Memory B cell (primary cell): Measurements from ENCODE around the gene SLX9.

Source experiments
- ATAC-seq: fragments of 150-1000 bp; cut with Tn5 transposase; 2 replicates; pipeline ENCODE4 v1.10.0; 2021; ENCODE audit warnings: low read depth, mild to moderate bottlenecking, moderate library complexity
- DNase-seq, 2 donors: peaks; one replicate each; pipeline ENCODE4 v3.0.0; 2022; ENCODE audit warnings: low spot score in 2 of 2
- H3K27ac Mint-ChIP-seq: one replicate; pipeline ENCODE4 v1.8.0; 2022; ENCODE audit warnings: mild to moderate bottlenecking, moderate library complexity, mixed read lengths
- H3K27me3 Mint-ChIP-seq: one replicate; pipeline ENCODE4 v1.8.0; 2022; ENCODE audit warnings: mixed read lengths
- H3K36me3 Mint-ChIP-seq: one replicate; pipeline ENCODE4 v1.8.0; 2022; ENCODE audit warnings: mild to moderate bottlenecking, mixed read lengths
- H3K4me1 Mint-ChIP-seq: one replicate; pipeline ENCODE4 v1.8.0; 2022; ENCODE audit warnings: mixed read lengths
- H3K4me3 Mint-ChIP-seq: one replicate; pipeline ENCODE4 v1.8.0; 2022; ENCODE audit warnings: mild to moderate bottlenecking, moderate library complexity, mixed read lengths
- H3K9me3 Mint-ChIP-seq: one replicate; pipeline ENCODE4 v1.8.0; 2022; ENCODE audit warnings: mixed read lengths

Gene SLX9

GRCh38 chr21:44898011-44898488, 41.8 kb upstream of the SLX9 start:
- no peaks in the 10 kb centered on the region for H3K9me3 Mint-ChIP-seq
- ATAC-seq = no peak
- H3K36me3 Mint-ChIP-seq = peaks cover 27% of the 10 kb centered on the region
- H3K27ac Mint-ChIP-seq = peak overlapping the region; percentile 35
- H3K27me3 Mint-ChIP-seq = no peaks in the 10 kb centered on the region
- peaks cover 11% of the 10 kb centered on the region for H3K4me1 Mint-ChIP-seq
- no peak for DNase-seq
- H3K4me3 Mint-ChIP-seq = no peak overlapping the region

- ATAC-seq = no peak
- no peak for DNase-seq
- Mint-ChIP-seq H3K9me3 (no peaks in the 10 kb centered on the region), H3K36me3 (peaks cover 26% of the 10 kb centered on the region), H3K27me3 (no peaks in the 10 kb centered on the region), H3K27ac (no peak overlapping the region), H3K4me1 (peaks cover 7% of the 10 kb centered on the region), H3K4me3 (no peak overlapping the region)
Measured at GRCh38 chr21:44898851-44899767, 40.7 kb upstream of the SLX9 start.

- ATAC-seq = no peak
Measured at GRCh38 chr21:44899768-44900558, 39.9 kb upstream of the SLX9 start.

GRCh38 chr21:44900559-44901251, 39.1 kb upstream of the SLX9 start:
- no peaks in the 10 kb centered on the region for H3K27me3 Mint-ChIP-seq
- no peak overlapping the region for H3K27ac Mint-ChIP-seq
- no peak overlapping the region for H3K4me3 Mint-ChIP-seq
- ATAC-seq = no peak
- DNase-seq = no peak
- peaks cover 32% of the 10 kb centered on the region for H3K36me3 Mint-ChIP-seq
- H3K4me1 Mint-ChIP-seq = peaks cover 16% of the 10 kb centered on the region
- H3K9me3 Mint-ChIP-seq = no peaks in the 10 kb centered on the region

More at GRCh38 chr21:44899768-44900558, 39.9 kb upstream of the SLX9 start:
- H3K4me1 Mint-ChIP-seq = peaks cover 14% of the 10 kb centered on the region
- H3K9me3 Mint-ChIP-seq = no peaks in the 10 kb centered on the region
- no peak overlapping the region for H3K27ac Mint-ChIP-seq
- H3K4me3 Mint-ChIP-seq = no peak overlapping the region
- H3K27me3 Mint-ChIP-seq = no peaks in the 10 kb centered on the region
- no peak for DNase-seq
- peaks cover 32% of the 10 kb centered on the region for H3K36me3 Mint-ChIP-seq

GRCh38 chr21:44901391-44902074, 38.3 kb upstream of the SLX9 start:
- Mint-ChIP-seq H3K36me3 (peaks cover 36% of the 10 kb centered on the region), H3K9me3 (no peaks in the 10 kb centered on the region), H3K27me3 (no peaks in the 10 kb centered on the region), H3K4me1 (peaks cover 16% of the 10 kb centered on the region), H3K27ac (no peak overlapping the region), H3K4me3 (no peak overlapping the region)
- DNase-seq (no peak), ATAC-seq (no peak)

- no peaks in the 10 kb centered on the region for H3K9me3 Mint-ChIP-seq
- ATAC-seq (no peak), DNase-seq (no peak)
- H3K4me3 Mint-ChIP-seq = no peak overlapping the region
- peaks cover 34% of the 10 kb centered on the region for H3K36me3 Mint-ChIP-seq
- H3K27me3 Mint-ChIP-seq = no peaks in the 10 kb centered on the region
- H3K4me1 Mint-ChIP-seq = peaks cover 17% of the 10 kb centered on the region
- no peak overlapping the region for H3K27ac Mint-ChIP-seq
Measured at GRCh38 chr21:44902268-44903049, 37.4 kb upstream of the SLX9 start.

- Mint-ChIP-seq H3K27me3 (no peaks in the 10 kb centered on the region), H3K27ac (no peak overlapping the region), H3K4me3 (no peak overlapping the region), H3K36me3 (peaks cover 34% of the 10 kb centered on the region), H3K9me3 (no peaks in the 10 kb centered on the region), H3K4me1 (peaks cover 15% of the 10 kb centered on the region)
- no peak for DNase-seq
- ATAC-seq = no peak
Measured at GRCh38 chr21:44903050-44903685, 36.7 kb upstream of the SLX9 start.

- ATAC-seq (no peak), DNase-seq (no peak)
- Mint-ChIP-seq H3K36me3 (peaks cover 36% of the 10 kb centered on the region), H3K4me1 (peaks cover 17% of the 10 kb centered on the region), H3K27ac (no peak overlapping the region), H3K27me3 (no peaks in the 10 kb centered on the region), H3K4me3 (no peak overlapping the region), H3K9me3 (no peaks in the 10 kb centered on the region)
Measured at GRCh38 chr21:44903689-44904088, 36.1 kb upstream of the SLX9 start.

GRCh38 chr21:44904141-44904923, 35.5 kb upstream of the SLX9 start:
- DNase-seq (no peak), ATAC-seq (no peak)
- peaks cover 21% of the 10 kb centered on the region for H3K4me1 Mint-ChIP-seq
- no peaks in the 10 kb centered on the region for H3K27me3 Mint-ChIP-seq
- no peaks in the 10 kb centered on the region for H3K9me3 Mint-ChIP-seq
- peak overlapping the region; percentile 2 for H3K27ac Mint-ChIP-seq
- peaks cover 40% of the 10 kb centered on the region for H3K36me3 Mint-ChIP-seq
- H3K4me3 Mint-ChIP-seq = no peak overlapping the region

GRCh38 chr21:44905016-44905727, 34.7 kb upstream of the SLX9 start:
- no peaks in the 10 kb centered on the region for H3K27me3 Mint-ChIP-seq
- H3K4me1 Mint-ChIP-seq = peaks cover 23% of the 10 kb centered on the region
- DNase-seq (no peak), ATAC-seq (no peak)
- H3K4me3 Mint-ChIP-seq = no peak overlapping the region
- peaks cover 37% of the 10 kb centered on the region for H3K36me3 Mint-ChIP-seq
- no peak overlapping the region for H3K27ac Mint-ChIP-seq
- no peaks in the 10 kb centered on the region for H3K9me3 Mint-ChIP-seq

GRCh38 chr21:44905728-44906090, 34.1 kb upstream of the SLX9 start:
- Mint-ChIP-seq H3K4me3 (no peak overlapping the region), H3K4me1 (peaks cover 23% of the 10 kb centered on the region), H3K9me3 (no peaks in the 10 kb centered on the region), H3K36me3 (peaks cover 34% of the 10 kb centered on the region), H3K27me3 (no peaks in the 10 kb centered on the region), H3K27ac (no peak overlapping the region)
- ATAC-seq = no peak
- no peak for DNase-seq
